Colonic mucosa (tissue), 4 donors: ENCODE results near the gene OST4. TPM values are rescaled to one million over a fixed set of nuclear protein-coding genes. Genes with fewer than 3 reads are reported as not detected.

Experiments
- DNase-seq: peaks from one replicate; pipeline ENCODE4 v3.0.0-alpha.2; 2020
- H3K27ac ChIP-seq: fragments of 200-600 bp; one replicate; pipeline ENCODE4 v1.8.0; 2021
- H3K27me3 ChIP-seq: fragments of 200-600 bp; one replicate; pipeline ENCODE4 v1.8.0; 2021
- H3K36me3 ChIP-seq: fragments of 200-600 bp; one replicate; pipeline ENCODE4 v1.8.0; 2021
- H3K4me1 ChIP-seq: fragments of 200-600 bp; one replicate; pipeline ENCODE4 v1.8.0; 2021; ENCODE audit warnings: mild to moderate bottlenecking
- H3K4me3 ChIP-seq: fragments of 200-600 bp; one replicate; pipeline ENCODE4 v1.8.0; 2021
- H3K9ac ChIP-seq, 2 donors: one replicate each; pipeline ENCODE4 v1.7.0; 2013; ENCODE audit warnings: control low read depth in 2 of 2, low read depth in 2 of 2, low read length in 2 of 2
- H3K9me3 ChIP-seq: fragments of 200-600 bp; one replicate; pipeline ENCODE4 v1.8.0; 2021
- CTCF ChIP-seq: fragments of 200-600 bp; IDR thresholded peaks from one replicate; pipeline ENCODE4 v1.8.0; 2022; ENCODE audit warnings: antibody characterized with exemption, mild to moderate bottlenecking
- intact Hi-C: fragments of 100-400 bp; cut with DNase I; formaldehyde crosslinking; loops from one replicate; pipeline ENCODE4 v1.14.1; 2022
- total RNA-seq, 2 donors: library from RNA; stranded (reverse); fragmentation: NEBNext Ultra II Directional in 1 of 2; extraction: Animal tissue kit (Norgen Biotek cat#: 25700) in 1 of 2; gene quantifications; one replicate each; pipeline ENCODE4 v1.2.1, GENCODE V29; 2021
- donor health status: healthy.
- donor health status: DM: no; HTN: no; CAD: no.
- donor health status: DM: no; HTN: no; CAD: no.

Gene OST4
- total RNA-seq, 2 donors from 2014 or later: 272 to 331 TPM

GRCh38 chr2:27086090-27086723 is 14.8 kb upstream of the OST4 start:
- H3K4me3 ChIP-seq: peak overlapping the region; percentile 75
- intact Hi-C loops: loop anchor here (10.0 kb wide), 1 partner anchor 51 kb away; the partner anchor contains the start of gene TMEM214
- H3K27me3 ChIP-seq: no peaks in the 10 kb centered on the region
- no peaks in the 10 kb centered on the region for H3K9me3 ChIP-seq
- peak; percentile 84 for TF ChIP-seq CTCF
- DNase-seq: peak; percentile 96
- H3K9ac ChIP-seq: peak overlapping the region; percentile 77 to 84
- H3K36me3 ChIP-seq: no peaks in the 10 kb centered on the region
- H3K4me1 ChIP-seq: peaks cover 15% of the 10 kb centered on the region
- H3K27ac ChIP-seq: peak overlapping the region; percentile 91

GRCh38 chr2:27085673-27086089 is 14.2 kb upstream of the OST4 start:
- peak overlapping the region; percentile 91 for H3K27ac ChIP-seq
- DNase-seq: peak; percentile 81
- intact Hi-C loops: loop anchor here (2.0 to 10.0 kb wide), 2 partner anchors 51 to 123 kb away; partner anchors contain the start of gene TMEM214
- peak overlapping the region; percentile 77 to 84 for H3K9ac ChIP-seq
- H3K9me3 ChIP-seq: no peaks in the 10 kb centered on the region
- no peaks in the 10 kb centered on the region for H3K36me3 ChIP-seq
- peak; percentile 21 for TF ChIP-seq CTCF
- no peaks in the 10 kb centered on the region for H3K27me3 ChIP-seq
- peaks cover 15% of the 10 kb centered on the region for H3K4me1 ChIP-seq
- peak overlapping the region; percentile 75 for H3K4me3 ChIP-seq

GRCh38 chr2:27085062-27085672 is 13.7 kb upstream of the OST4 start:
- Histone ChIP-seq H3K27me3 (no peaks in the 10 kb centered on the region), H3K4me1 (peaks cover 15% of the 10 kb centered on the region), H3K9me3 (no peaks in the 10 kb centered on the region), H3K9ac (peak overlapping the region; percentile 77 to 84), H3K36me3 (no peaks in the 10 kb centered on the region), H3K4me3 (peak overlapping the region; percentile 75), H3K27ac (peak overlapping the region; percentile 91)
- intact Hi-C loops: loop anchor here (2.0 to 10.0 kb wide), 2 partner anchors 50 to 122 kb away; partner anchors contain the start of gene TMEM214
- TF ChIP-seq CTCF: no peak
- DNase-seq: no peak

- H3K36me3 ChIP-seq: no peaks in the 10 kb centered on the region
- no peak for TF ChIP-seq CTCF
- no peak overlapping the region for H3K4me3 ChIP-seq
- no peaks in the 10 kb centered on the region for H3K27me3 ChIP-seq
- H3K9me3 ChIP-seq: no peaks in the 10 kb centered on the region
- H3K9ac ChIP-seq: no peak overlapping the region
- no peak for DNase-seq
- no peak overlapping the region for H3K27ac ChIP-seq
- intact Hi-C loops: loop anchor here (2.0 to 10.0 kb wide), 2 partner anchors 50 to 122 kb away; partner anchors contain the start of gene TMEM214
- peaks cover 15% of the 10 kb centered on the region for H3K4me1 ChIP-seq
These were observed 13.0 kb upstream of the OST4 start for GRCh38 chr2:27084297-27085061.
